ENCODE measurements around the gene TBCD.
"Not testable (repeated sequence)": the region's sequence is repeated elsewhere in the genome, so short reads cannot be mapped to it uniquely, and the experiment has no call there.

The TBCD gene

GRCh38 chr17:82729479-82730260 is 22.2 kb upstream of the TBCD start:
- no peak for DNase-seq

DNA sequence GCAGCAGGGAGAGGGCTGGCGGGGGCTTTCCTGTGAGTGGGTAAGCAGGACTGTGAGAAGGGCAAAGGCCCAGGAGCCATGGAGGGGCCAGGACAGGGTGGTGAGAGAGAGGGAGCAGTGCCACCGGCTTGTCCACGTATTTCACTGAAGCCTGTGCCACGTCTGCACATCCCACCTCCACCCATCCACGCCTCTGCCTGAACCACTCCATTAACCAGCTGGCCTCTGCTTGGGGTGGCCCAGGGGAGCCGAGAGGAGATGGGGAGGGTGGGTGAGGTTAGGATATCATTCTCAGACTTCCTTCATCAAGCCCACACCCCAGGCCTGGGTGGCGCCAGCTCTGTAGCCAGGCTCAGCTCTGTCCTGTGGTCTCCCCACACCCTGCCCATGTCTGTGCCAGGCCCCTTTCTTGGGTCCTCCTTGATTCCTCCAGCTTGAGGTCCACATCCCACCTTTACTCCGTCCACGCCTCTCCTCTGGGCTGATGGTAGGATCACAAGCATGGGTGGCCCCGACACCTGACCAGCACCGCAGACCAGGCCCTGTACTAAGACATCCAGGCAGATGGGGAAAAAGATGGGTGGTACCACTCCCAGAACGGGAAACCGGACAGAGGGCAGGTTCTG is 19.6 kb upstream of the TBCD start:
- DNase-seq = no peak

GRCh38 chr17:82734987-82735866 is 16.6 kb upstream of the TBCD start, which contains the start of gene FN3K:
FN3K (plus strand) TSS chr17:82735615; CDS start chr17:82735637, 22 bp downstream.
- no peak for DNase-seq

DNA sequence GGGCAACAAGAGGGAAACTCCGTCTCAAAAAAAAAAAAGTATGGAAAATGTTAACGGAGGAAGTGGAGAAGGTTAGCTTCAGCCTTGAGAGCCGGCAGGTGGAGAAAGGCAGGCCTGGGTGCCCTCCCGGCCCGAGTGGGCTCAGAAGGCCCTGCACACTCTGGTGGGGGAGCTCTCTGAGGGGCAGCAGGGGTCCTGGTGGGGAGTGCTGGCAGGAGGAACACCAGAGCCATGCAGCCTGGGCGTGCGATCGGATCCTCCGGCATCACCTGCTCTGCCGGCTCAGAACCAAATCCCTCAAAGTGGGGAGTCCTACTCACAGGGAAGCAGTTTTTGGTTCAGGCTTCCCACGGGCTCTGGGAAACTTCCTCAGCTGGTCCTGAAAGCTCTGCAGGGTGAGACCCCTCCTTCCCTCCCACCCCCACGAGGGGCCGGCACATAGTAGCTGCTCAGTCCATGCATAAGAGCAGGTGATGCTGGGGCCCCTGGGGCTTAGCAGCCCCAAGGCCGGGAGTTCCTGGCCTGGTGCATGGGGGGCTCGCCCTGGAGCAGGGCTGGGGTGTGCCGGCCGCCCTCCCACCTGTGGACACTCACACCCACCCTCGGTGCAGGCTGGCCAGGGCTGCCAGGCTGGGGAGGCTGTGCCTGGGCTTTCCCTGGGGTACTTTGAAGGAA is 15.2 kb upstream of the TBCD start:
- DNase-seq = no peak

- no peak for DNase-seq
These were observed 13.6 kb upstream of the TBCD start for GRCh38 chr17:82737967-82738877.

GRCh38 chr17:82740906-82741759 is 10.7 kb upstream of the TBCD start:
- no peak for DNase-seq

DNA sequence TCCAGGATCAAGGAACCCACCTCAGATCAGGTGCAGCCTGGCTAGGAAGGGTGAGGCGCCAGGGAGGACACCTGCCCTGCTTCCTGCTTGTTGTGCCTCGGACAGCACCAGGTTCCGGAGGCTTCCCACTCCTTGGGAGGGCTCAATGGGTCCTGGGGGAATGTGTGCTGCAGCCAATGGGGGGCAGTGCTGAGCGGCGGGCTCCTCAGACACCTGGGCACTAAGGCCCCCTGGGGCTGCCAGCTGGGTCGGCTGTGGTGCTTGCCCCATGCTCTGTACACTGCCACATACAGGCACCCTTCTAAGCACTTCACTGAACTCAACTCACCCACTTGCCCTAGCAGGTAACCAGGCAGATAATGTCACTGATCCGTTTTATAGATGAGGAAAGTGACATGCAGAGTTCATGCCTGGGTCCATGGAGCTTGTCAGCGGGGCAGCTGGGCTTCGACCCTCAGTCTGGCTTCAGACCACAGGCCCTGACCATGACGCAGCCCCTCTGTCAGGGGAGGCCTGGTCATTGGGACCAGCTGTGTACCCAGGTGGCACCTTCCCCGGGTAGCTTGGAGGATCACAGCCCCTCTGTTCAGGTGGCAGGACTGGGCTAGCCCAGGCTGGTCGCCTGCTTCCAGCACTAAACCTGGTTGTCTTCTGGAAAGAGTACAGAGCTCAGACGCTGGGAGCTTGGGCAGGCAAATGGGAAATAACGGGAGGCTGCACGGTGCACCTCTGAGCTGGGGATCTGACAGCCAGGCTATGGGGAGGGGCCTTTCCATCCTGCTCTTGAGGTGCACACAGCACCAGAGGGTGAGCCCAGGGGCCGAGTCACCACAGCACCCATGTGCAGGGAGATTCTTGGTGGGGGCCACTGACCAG is 8.3 kb upstream of the TBCD start:
- DNase-seq = no peak

- DNase-seq = not testable (repeated sequence)
These were observed 7.1 kb upstream of the TBCD start for GRCh38 chr17:82744736-82745135.

- DNase-seq = no peak
These were observed 6.3 kb upstream of the TBCD start for GRCh38 chr17:82745524-82745923.

DNA sequence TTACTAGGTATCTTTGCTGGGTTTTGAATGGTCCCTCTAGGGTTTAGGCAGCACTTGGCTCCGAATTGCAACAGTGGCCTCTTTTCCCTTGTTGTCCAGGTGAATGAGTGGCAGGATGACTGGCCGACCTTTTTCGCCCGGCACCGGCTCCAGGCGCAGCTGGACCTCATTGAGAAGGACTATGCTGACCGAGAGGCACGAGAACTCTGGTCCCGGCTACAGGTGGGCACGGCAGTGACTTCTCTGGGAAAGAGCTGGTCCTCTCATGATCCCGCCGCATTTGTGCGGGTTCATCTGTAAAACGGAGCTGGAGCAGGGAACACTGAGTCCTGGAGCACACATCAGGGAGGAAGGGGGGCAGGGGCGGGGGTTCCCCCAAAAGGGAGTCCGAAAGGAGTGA is 3.1 kb upstream of the TBCD start:
- no peak for DNase-seq

- no peak for DNase-seq
These were observed 1.5 kb upstream of the TBCD start for GRCh38 chr17:82750241-82750908.

DNA sequence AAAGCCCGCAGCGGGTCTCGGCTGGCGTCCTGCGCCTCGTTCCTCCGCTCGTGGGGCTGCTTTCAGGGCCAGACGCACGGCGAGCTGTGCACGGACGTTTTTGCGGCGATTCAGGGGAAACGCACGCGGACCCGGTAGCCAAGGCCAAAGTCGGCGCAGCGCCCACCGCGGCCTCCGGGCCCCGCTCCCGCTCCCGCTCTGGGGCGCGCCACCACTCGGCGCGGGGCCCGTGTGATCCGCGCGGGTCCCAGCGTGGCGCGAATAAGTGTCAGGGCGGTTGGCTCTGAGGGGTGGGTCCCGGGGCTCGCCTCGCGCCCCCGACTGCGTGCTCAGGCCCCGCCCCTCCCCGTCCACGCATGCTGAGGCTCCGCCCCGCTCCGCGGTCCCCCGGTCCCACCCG is 694 bp upstream of the TBCD start:
- DNase-seq = no peak

DNA sequence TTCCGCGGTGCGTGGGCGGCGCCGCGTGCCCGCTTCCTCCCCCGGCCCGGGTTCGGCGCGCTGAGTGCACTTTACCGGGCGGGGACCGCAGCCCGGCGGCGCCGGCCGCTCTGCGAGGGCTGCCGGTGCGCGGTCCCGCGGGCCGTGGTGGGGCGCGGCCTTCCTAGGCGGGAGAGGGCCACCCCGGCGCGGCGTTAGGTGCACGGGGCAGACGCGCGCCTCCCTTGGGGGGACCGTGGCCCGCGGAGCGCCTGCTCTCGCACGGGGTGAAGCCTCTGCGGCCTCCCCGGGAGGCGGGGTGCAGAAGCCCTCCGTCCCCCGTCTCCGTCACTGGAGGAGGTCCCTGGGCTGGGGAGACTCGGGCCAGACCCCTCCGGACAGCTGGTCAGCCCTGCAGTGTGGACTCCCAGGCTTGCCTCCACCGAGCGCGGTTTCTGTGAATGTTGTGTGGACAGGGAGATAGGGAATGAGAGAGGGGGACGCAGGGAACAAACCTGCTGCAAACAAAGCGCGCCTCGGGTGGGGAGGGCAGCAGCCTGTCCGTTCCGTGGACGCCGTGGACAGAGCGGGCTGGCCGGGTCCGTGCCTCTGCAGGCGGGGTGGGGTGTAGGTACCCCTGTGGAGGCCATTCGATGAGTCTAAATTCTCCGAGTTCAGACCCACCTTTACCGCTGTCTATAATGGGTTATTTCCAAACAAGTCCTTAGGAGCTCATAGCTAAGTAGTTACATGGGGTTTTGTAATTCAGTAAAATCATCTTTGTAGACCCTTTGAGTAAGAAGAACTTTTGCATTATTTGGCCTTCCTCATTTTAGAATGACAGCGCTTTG is 721 bp downstream of the TBCD start:
- DNase-seq = no peak

DNA sequence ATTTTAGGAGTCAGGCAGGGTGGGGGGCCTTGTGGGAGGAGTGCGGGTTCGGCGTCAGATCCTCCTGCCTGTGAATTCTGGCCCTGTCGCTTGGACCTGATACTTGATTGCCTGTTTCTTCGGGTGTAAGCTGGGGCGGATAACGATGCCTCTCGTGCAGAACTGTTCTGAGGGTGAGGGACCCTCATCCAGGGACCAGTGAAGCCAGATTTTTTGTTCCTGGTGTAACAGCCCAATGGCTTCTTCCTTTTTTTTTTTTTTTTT is 1.3 kb downstream of the TBCD start:
- DNase-seq = no peak

DNA sequence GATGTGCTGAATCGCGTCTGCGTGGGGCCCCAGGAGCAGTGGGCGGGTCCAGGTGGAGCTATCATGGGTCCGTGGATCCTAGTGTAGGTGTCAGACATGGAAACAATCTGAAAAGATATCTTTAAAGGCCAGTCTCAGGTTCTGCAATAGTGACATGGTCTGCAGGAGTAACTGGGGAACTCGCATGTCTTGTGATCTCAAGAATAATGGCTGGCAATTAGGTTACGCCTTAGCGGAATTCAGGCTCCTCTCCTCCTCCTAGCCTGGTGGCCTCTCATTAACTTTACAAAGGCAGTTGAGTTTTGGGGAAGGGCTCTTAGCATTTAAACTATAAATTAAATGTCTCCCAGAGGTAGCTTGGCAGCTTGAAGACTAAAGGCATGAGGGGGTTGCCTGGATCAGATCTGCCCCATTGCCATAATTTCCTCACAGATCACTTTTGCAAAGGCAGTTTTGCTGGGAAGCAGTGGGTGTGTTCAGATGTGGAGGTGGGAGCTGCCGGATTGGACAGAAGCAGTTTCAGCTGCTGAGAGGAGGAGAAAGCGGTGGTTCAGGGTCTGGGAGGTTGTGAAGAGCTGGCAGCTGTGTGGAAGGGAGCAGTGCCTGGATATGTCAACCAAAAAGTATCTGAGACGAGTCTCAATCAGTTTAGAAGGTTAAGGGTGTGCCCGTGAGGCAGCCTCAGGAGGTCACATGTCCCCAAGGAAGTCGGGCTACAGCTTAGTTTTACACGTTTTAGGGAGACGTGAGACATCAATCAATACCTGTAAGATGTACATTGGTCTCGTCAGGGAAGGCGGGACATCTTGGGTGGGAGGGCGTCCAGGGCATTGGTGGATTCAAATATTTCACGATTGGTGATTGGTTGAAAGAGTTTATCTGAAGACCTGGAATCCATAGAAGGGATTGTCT is 2.7 kb downstream of the TBCD start:
- no peak for DNase-seq

- no peak for DNase-seq
These were observed 4.3 kb downstream of the TBCD start for GRCh38 chr17:82756166-82756565.

GRCh38 chr17:82765371-82765770 is 13.5 kb downstream of the TBCD start:
- no peak for DNase-seq

Data from NCI-H187 (cell line).